Measurements from ENCODE around the gene WWOX.

DNA sequence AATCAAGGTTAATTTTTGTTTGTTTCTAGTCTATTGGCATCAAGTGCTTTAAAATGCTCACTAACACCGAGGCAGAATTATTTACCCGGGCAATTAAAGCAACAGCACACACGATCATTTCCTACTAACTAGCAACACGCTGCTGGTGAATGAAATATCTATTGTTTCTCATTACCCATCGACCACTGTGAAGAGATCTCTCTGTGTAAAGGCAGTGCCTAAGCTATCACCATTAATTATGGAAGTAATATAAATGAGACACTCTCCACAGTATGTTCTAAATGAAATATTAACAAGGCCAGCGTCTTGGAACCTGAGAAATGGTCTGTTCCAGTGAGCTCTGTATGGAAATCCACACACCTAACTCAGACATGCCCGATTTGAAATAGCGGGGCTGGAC lies 1103.5 kb downstream of the WWOX start:
- no peak for TF ChIP-seq RAD21 (conservative IDR thresholded peaks at IDR 0.05)
- no peak for TF ChIP-seq CTCF (IDR thresholded peaks at IDR 0.05; ENCODE audit: poor library complexity, severe bottlenecking)
- no peak for TF ChIP-seq POLR2AphosphoS5 (IDR thresholded peaks at IDR 0.05)

All from neural cell (in vitro differentiated cells).